IPS-18a (cell line): ENCODE measurements around the gene ATR.
"Not testable (repeated sequence)": the region's sequence is repeated elsewhere in the genome, so short reads cannot be mapped to it uniquely, and the experiment has no call there.

Experiments
- H3K27ac ChIP-seq: one replicate; pipeline ENCODE4 v1.5.1; 2013; ENCODE audit warnings: low read length
- H3K27me3 ChIP-seq: one replicate; pipeline ENCODE4 v1.6.1; 2013; ENCODE audit warnings: mild to moderate bottlenecking, low read length; ENCODE audit not compliant: control insufficient read depth, insufficient read depth
- H3K36me3 ChIP-seq: one replicate; pipeline ENCODE4 v1.6.1; 2013; ENCODE audit warnings: low read depth, low read length; ENCODE audit not compliant: control insufficient read depth
- H3K4me1 ChIP-seq: one replicate; pipeline ENCODE4 v1.6.1; 2013; ENCODE audit warnings: low read depth, low read length; ENCODE audit not compliant: control insufficient read depth
- H3K4me3 ChIP-seq: one replicate; pipeline ENCODE4 v1.5.1; 2013; ENCODE audit warnings: low read length
- H3K9ac ChIP-seq: one replicate; pipeline ENCODE4 v1.6.1; 2013; ENCODE audit warnings: mild to moderate bottlenecking, low read length, moderate library complexity
- H3K9me3 ChIP-seq: one replicate; pipeline ENCODE4 v1.6.1; 2013; ENCODE audit warnings: low read depth, low read length; ENCODE audit not compliant: control insufficient read depth

Gene ATR

DNA sequence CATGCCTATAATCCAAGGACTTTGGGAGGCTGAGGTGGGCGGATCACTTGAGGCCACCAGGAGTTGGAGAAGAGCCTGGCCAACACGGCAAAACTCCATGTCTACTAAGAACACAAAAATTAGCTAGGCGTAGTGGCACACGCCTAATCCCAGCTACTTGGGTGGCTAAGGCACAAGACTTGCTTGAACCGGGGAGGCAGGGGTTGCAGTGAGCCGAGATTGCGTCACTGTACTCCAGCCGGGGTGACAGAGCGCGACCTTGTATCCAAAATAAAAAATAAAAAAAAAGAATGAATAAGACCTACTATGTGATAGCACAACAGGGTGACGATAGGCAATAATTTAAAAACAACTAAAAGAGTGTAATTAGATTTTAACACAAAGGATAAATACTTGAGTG, 134.2 kb downstream of the ATR start:
- Histone ChIP-seq H3K9ac (no peak overlapping the region), H3K9me3 (no peaks in the 10 kb centered on the region), H3K4me1 (peaks cover 5% of the 10 kb centered on the region), H3K36me3 (no peaks in the 10 kb centered on the region), H3K27ac (no peak overlapping the region), H3K4me3 (no peak overlapping the region), H3K27me3 (no peaks in the 10 kb centered on the region)

DNA sequence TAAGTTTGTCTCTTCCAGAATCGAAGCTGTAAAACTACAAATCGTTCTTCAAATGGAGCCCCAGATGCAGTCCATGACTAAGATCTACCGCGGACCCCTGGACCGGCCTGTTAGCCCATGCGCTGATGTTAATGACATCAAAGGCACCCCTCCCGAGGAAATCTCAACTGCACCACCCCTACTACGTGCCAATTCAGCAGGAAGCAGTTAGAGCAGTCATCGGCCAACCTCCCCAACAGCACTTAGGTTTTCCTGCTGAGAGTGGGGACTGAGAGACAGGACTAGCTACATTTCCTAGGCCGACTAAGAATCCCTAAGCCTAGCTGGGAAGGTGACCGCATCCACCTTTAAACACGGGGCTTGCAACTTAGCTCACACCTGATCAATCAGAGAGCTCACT, 135.5 kb downstream of the ATR start:
- H3K9ac ChIP-seq, H3K9me3 ChIP-seq, H3K4me1 ChIP-seq, H3K27ac ChIP-seq, H3K27me3 ChIP-seq, H3K36me3 ChIP-seq, H3K4me3 ChIP-seq: not testable (repeated sequence)

DNA sequence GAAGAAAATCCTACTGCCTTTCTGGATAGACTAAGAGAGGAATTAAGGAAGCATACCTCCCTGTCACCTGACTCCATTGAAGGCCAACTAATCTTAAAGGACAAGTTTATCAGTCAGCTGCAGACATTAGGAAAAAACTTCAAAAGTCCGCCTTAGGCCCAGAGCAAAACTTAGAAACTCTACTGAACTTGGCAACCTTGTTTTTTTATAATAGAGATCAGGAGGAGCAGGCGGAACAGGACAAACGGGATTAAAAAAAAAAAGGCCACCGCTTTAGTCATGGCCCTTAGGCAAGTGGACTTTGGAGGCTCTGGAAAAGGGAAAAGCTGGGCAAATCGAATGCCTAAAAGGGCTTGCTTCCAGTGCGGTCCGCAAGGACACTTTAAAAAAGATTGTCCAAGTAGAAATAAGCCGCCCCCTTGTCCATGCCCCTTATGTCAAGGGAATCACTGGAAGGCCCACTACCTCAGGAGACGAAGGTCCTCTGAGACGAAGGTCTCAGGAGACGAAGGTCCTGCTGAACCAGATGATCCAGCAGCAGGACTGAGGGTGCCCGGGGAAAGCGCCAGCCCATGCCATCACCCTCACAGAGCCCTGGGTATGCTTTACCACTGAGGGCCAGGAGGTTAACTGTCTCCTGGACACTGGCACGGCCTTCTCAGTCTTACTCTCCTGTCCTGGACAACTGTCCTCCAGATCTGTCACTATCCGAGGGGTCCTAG, 138.9 kb downstream of the ATR start:
- H3K9me3 ChIP-seq, H3K27ac ChIP-seq: not testable (repeated sequence)

GRCh38 chr3:142438096-142438495, 140.4 kb downstream of the ATR start:
- not testable (repeated sequence) for H3K36me3 ChIP-seq, H3K4me1 ChIP-seq, H3K4me3 ChIP-seq, H3K27me3 ChIP-seq, H3K9me3 ChIP-seq, H3K27ac ChIP-seq, H3K9ac ChIP-seq

More for the DNA sequence above, 138.9 kb downstream of the ATR start:
- not testable (repeated sequence) for H3K9ac ChIP-seq, H3K4me3 ChIP-seq, H3K27me3 ChIP-seq, H3K36me3 ChIP-seq, H3K4me1 ChIP-seq

- H3K4me3 ChIP-seq, result no peak overlapping the region
- H3K4me1 ChIP-seq, result no peaks in the 10 kb centered on the region
- no peak overlapping the region for H3K27ac ChIP-seq
- no peak overlapping the region for H3K9ac ChIP-seq
- no peaks in the 10 kb centered on the region for H3K27me3 ChIP-seq
- no peaks in the 10 kb centered on the region for H3K36me3 ChIP-seq
- no peaks in the 10 kb centered on the region for H3K9me3 ChIP-seq
These were observed 141.5 kb downstream of the ATR start for GRCh38 chr3:142436951-142437585.

DNA sequence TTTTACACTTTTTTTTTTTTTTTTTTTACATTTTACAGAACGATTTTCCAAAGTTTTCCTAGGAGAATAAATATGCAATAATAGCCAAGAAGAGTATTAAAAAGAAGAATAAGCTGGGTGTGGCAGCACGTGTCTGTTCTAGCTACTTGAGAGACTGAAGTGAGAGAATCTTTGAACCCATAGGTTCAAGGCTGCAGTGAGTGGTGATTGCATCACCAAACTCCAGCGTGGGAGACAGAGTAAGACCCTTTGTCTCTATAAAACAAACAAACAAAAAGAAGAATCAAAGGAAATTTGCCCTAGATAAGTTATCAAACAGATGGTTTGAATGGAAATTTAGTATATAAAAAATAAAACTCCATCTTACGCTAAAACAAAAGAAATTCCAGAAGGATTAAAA, 144.0 kb downstream of the ATR start:
- H3K9me3 ChIP-seq, result no peaks in the 10 kb centered on the region
- no peaks in the 10 kb centered on the region for H3K4me1 ChIP-seq
- peaks cover 6% of the 10 kb centered on the region for H3K36me3 ChIP-seq
- no peak overlapping the region for H3K27ac ChIP-seq
- H3K9ac ChIP-seq, result no peak overlapping the region
- H3K4me3 ChIP-seq, result no peak overlapping the region
- no peaks in the 10 kb centered on the region for H3K27me3 ChIP-seq

GRCh38 chr3:142433110-142433509, 145.4 kb downstream of the ATR start:
- Histone ChIP-seq H3K27ac (no peak overlapping the region), H3K4me3 (no peak overlapping the region), H3K4me1 (no peaks in the 10 kb centered on the region), H3K9ac (no peak overlapping the region), H3K9me3 (no peaks in the 10 kb centered on the region), H3K27me3 (no peaks in the 10 kb centered on the region), H3K36me3 (peaks cover 6% of the 10 kb centered on the region)

GRCh38 chr3:142429582-142429981, 149.0 kb downstream of the ATR start:
- Histone ChIP-seq H3K9ac (no peak overlapping the region), H3K36me3 (peaks cover 6% of the 10 kb centered on the region), H3K4me1 (no peaks in the 10 kb centered on the region), H3K9me3 (no peaks in the 10 kb centered on the region), H3K27me3 (no peaks in the 10 kb centered on the region), H3K27ac (no peak overlapping the region), H3K4me3 (no peak overlapping the region)

DNA sequence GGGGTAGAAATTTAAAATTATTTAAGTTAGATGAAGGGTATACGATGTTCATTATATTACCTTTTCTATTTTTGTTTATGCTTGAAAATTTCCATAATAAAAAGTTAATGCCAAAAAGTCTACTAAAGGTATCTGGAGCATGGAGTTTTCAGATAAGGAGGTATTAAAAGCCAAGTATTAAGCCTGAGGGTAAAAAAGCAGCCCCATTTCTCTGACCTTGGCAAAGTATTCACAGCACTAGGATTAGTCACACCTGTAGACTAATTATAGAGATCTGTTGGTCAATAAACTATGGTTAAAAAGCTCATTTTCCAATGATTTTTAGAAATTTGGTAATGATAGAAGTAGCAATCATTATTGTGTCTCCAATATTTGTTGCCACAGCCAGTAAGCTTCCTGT, 153.8 kb downstream of the ATR start:
- Histone ChIP-seq H3K9me3 (no peaks in the 10 kb centered on the region), H3K27ac (no peak overlapping the region), H3K4me3 (no peak overlapping the region), H3K9ac (no peak overlapping the region), H3K4me1 (no peaks in the 10 kb centered on the region), H3K27me3 (no peaks in the 10 kb centered on the region), H3K36me3 (peaks cover 14% of the 10 kb centered on the region)

GRCh38 chr3:142418926-142419592, 159.5 kb downstream of the ATR start:
- no peak overlapping the region for H3K27ac ChIP-seq
- H3K4me3 ChIP-seq, result no peak overlapping the region
- peaks cover 31% of the 10 kb centered on the region for H3K36me3 ChIP-seq
- H3K9ac ChIP-seq, result no peak overlapping the region
- H3K4me1 ChIP-seq, result no peaks in the 10 kb centered on the region
- no peaks in the 10 kb centered on the region for H3K9me3 ChIP-seq
- H3K27me3 ChIP-seq, result no peaks in the 10 kb centered on the region

DNA sequence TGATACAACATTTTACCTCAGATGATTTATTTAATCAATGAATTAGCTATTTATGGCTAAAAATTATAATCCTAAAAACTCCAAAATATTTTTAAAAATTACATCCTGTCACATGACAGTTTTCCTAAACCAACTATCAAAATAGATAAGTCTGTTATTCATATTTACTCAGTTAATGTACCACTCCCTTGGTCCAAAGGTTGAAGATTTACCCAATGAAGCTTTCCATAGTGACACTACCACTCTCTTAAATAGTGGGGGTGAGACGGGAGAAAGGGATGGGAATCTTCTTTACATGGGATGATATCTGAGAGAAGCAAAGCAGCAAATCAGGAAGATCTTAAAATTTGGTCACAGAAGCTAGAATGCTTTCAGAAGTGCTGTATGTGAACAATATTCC, 161.2 kb downstream of the ATR start:
- Histone ChIP-seq H3K9me3 (no peaks in the 10 kb centered on the region), H3K27me3 (no peaks in the 10 kb centered on the region), H3K36me3 (peaks cover 27% of the 10 kb centered on the region), H3K27ac (no peak overlapping the region), H3K4me3 (no peak overlapping the region), H3K4me1 (no peaks in the 10 kb centered on the region), H3K9ac (no peak overlapping the region)

GRCh38 chr3:142400537-142400936, 178.0 kb downstream of the ATR start:
- H3K27me3 ChIP-seq, H3K4me3 ChIP-seq, H3K9me3 ChIP-seq, H3K4me1 ChIP-seq, H3K27ac ChIP-seq, H3K9ac ChIP-seq: not testable (repeated sequence)
- peaks cover 24% of the 10 kb centered on the region for H3K36me3 ChIP-seq
